H1 (cell line): Measurements from ENCODE around the gene GALC. TPM values are rescaled to one million over a fixed set of nuclear protein-coding genes. Genes with fewer than 3 reads are reported as not detected.

Experiments used
- CTCF ChIA-PET: fragments of 300-600 bp; sonication (Branson Sonifier 250); formaldehyde crosslinking; loops from one replicate; lab custom pipeline; 2021; ENCODE audit not compliant: partially characterized antibody; lab: Charles Lee
- POLR2A ChIA-PET: fragments of 300-600 bp; sonication (Branson Sonifier 250); formaldehyde crosslinking; loops from one replicate; lab custom pipeline; 2021; ENCODE audit warnings: inconsistent platforms; ENCODE audit not compliant: partially characterized antibody; lab: Charles Lee
- DNase-seq, 2 experiments: peaks; one replicate each; pipeline versions ENCODE4 v3.0.0 to v3.0.0-alpha.2; 2010 to 2022; ENCODE audit warnings: low spot score in 2 of 2, low read depth in 1 of 2, mixed read lengths in 1 of 2
- FAIRE-seq: peaks from 2 replicates; lab custom pipeline; 2011; peaks lifted over from hg19 to GRCh38; lab: Jason Lieb, UNC
- H2AFZ ChIP-seq: 2 replicates; pipeline ENCODE4 v1.8.1; 2012; ENCODE audit warnings: low read length, inconsistent platforms
- H2AK5ac ChIP-seq: 2 replicates; pipeline ENCODE4 v1.6.1; 2013; ENCODE audit warnings: low read depth, low read length
- H2BK120ac ChIP-seq: replicated peaks from 2 replicates; pipeline ENCODE3; 2013; ENCODE audit warnings: low read depth, low read length, inconsistent platforms
- H2BK12ac ChIP-seq: 2 replicates; pipeline ENCODE4 v1.6.1; 2013; ENCODE audit warnings: low read depth, low read length
- H2BK15ac ChIP-seq: 2 replicates; pipeline ENCODE4 v1.6.1; 2013; ENCODE audit warnings: low read length
- H2BK20ac ChIP-seq: 2 replicates; pipeline ENCODE4 v1.6.1; 2013; ENCODE audit warnings: low read length
- H2BK5ac ChIP-seq: 2 replicates; pipeline ENCODE4 v1.6.1; 2013; ENCODE audit warnings: low read depth, low read length
- H3K14ac ChIP-seq: 2 replicates; pipeline ENCODE4 v1.6.1; 2013; ENCODE audit warnings: inconsistent platforms; ENCODE audit not compliant: insufficient read length
- H3K18ac ChIP-seq: 2 replicates; pipeline ENCODE4 v1.6.1; 2013; ENCODE audit warnings: low read length; ENCODE audit errors: extremely low read depth
- H3K23ac ChIP-seq: 2 replicates; pipeline ENCODE4 v1.6.1; 2013; ENCODE audit warnings: inconsistent platforms; ENCODE audit not compliant: insufficient read length
- H3K23me2 ChIP-seq: 2 replicates; pipeline ENCODE4 v1.6.1; 2013; ENCODE audit warnings: low read depth, low read length
- H3K27ac ChIP-seq: 2 replicates; pipeline ENCODE4 v1.6.1; 2011; ENCODE audit warnings: low read depth, low read length, inconsistent platforms
- H3K27me3 ChIP-seq, 4 experiments: replicated peaks in 1 of 4; 1 replicate in 1 of 4; 2 replicates in 3 of 4; pipeline versions ENCODE4 v1.6.1 to v1.8.1; 2011 to 2013; ENCODE audit warnings: low read length in 3 of 4, mild to moderate bottlenecking in 3 of 4, inconsistent platforms in 2 of 4, mixed read lengths in 2 of 4, moderate library complexity in 1 of 4; ENCODE audit not compliant: control insufficient read depth in 3 of 4, insufficient read depth in 3 of 4; ENCODE audit errors: extremely low read depth in 1 of 4
- H3K36me3 ChIP-seq, 4 experiments: 2 replicates each; pipeline versions ENCODE4 v1.6.1 to v1.8.1; 2011 to 2013; ENCODE audit warnings: mild to moderate bottlenecking in 4 of 4, low read length in 3 of 4, moderate library complexity in 2 of 4, control low read depth in 1 of 4, inconsistent platforms in 1 of 4; ENCODE audit not compliant: insufficient read depth in 4 of 4, control insufficient read depth in 2 of 4
- H3K4ac ChIP-seq: replicated peaks from 2 replicates; pipeline ENCODE3; 2013; ENCODE audit warnings: low read length, low read depth, mixed read lengths, inconsistent platforms; ENCODE audit not compliant: insufficient read length
- H3K4me1 ChIP-seq, 4 experiments: replicated peaks in 1 of 4; 1 replicate in 1 of 4; 2 replicates in 3 of 4; pipeline versions ENCODE4 v1.6.1 to v1.8.1; 2011 to 2013; ENCODE audit warnings: low read length in 3 of 4, inconsistent platforms in 2 of 4, mixed read lengths in 1 of 4; ENCODE audit not compliant: insufficient read depth in 4 of 4, control insufficient read depth in 3 of 4
- H3K4me2 ChIP-seq, 2 experiments: 2 replicates each; pipeline versions ENCODE4 v1.6.1 to v1.8.1; 2011 to 2013; ENCODE audit warnings: low read depth in 2 of 2, low read length in 2 of 2, control low read depth in 1 of 2, inconsistent platforms in 1 of 2, mild to moderate bottlenecking in 1 of 2; ENCODE audit not compliant: insufficient read depth in 1 of 2
- H3K4me3 ChIP-seq, 4 experiments: fragments of 200-600, 300-600 bp in 1 of 4; sonication (generic), shearing (Covaris generic), sonication (Bioruptor Twin) in 1 of 4; 2 replicates each; pipeline versions ENCODE4 v1.5.1 to v1.8.1; 2011 to 2016; ENCODE audit warnings: low read length in 4 of 4, low read depth in 3 of 4, control low read depth in 2 of 4, inconsistent platforms in 2 of 4, mild to moderate bottlenecking in 2 of 4, mixed read lengths in 1 of 4, moderate library complexity in 1 of 4; ENCODE audit not compliant: insufficient read depth in 2 of 4; ENCODE audit errors: extremely low read depth in 1 of 4
- H3K56ac ChIP-seq: replicated peaks from 2 replicates; pipeline ENCODE3; 2013; ENCODE audit warnings: low read depth, mild to moderate bottlenecking, mixed read lengths, low read length, inconsistent platforms; ENCODE audit not compliant: insufficient read length
- H3K79me1 ChIP-seq: 2 replicates; pipeline ENCODE4 v1.6.1; 2013; ENCODE audit warnings: low read depth, low read length, control low read depth
- H3K79me2 ChIP-seq, 2 experiments: 2 replicates each; pipeline versions ENCODE4 v1.6.1 to v1.8.1; 2012 to 2013; ENCODE audit warnings: low read length in 2 of 2, mild to moderate bottlenecking in 2 of 2, inconsistent platforms in 1 of 2; ENCODE audit not compliant: insufficient read depth in 2 of 2, control insufficient read depth in 1 of 2
- H3K9ac ChIP-seq, 4 experiments: replicated peaks in 1 of 4; 1 replicate in 1 of 4; 2 replicates in 3 of 4; pipeline versions ENCODE4 v1.6.1 to v1.8.1; 2011 to 2013; ENCODE audit warnings: low read depth in 3 of 4, low read length in 3 of 4, control low read depth in 2 of 4, mild to moderate bottlenecking in 2 of 4, moderate library complexity in 2 of 4, inconsistent platforms in 1 of 4; ENCODE audit errors: extremely low read depth in 1 of 4
- H3K9me3 ChIP-seq, 2 experiments: 2 replicates each; pipeline versions ENCODE4 v1.6.1 to v1.8.1; 2012 to 2013; ENCODE audit warnings: mild to moderate bottlenecking in 2 of 2, moderate library complexity in 2 of 2, control low read depth in 1 of 2, inconsistent platforms in 1 of 2, low read depth in 1 of 2, low read length in 1 of 2, mixed read lengths in 1 of 2; ENCODE audit not compliant: insufficient read depth in 2 of 2
- H4K20me1 ChIP-seq, 2 experiments: replicated peaks in 1 of 2; 2 replicates each; pipeline versions ENCODE3 to v1.8.1; 2011 to 2013; ENCODE audit warnings: inconsistent platforms in 2 of 2, low read length in 2 of 2, mild to moderate bottlenecking in 1 of 2; ENCODE audit not compliant: insufficient read depth in 2 of 2, control insufficient read depth in 1 of 2
- H4K5ac ChIP-seq: 2 replicates; pipeline ENCODE4 v1.6.1; 2013; ENCODE audit warnings: low read length, low read depth, mixed read lengths, inconsistent platforms; ENCODE audit not compliant: insufficient read length
- H4K8ac ChIP-seq: 2 replicates; pipeline ENCODE4 v1.8.0; 2013; ENCODE audit warnings: mild to moderate bottlenecking, moderate library complexity, low read length, inconsistent platforms; ENCODE audit not compliant: insufficient read depth; ENCODE audit errors: extremely low read depth
- H4K91ac ChIP-seq: replicated peaks from 2 replicates; pipeline ENCODE3; 2013; ENCODE audit warnings: low read length, mixed read lengths, inconsistent platforms; ENCODE audit not compliant: insufficient read length
- BCL11A ChIP-seq, 2 experiments: IDR thresholded peaks; one replicate each; pipeline ENCODE4 v1.6.1; 2011; ENCODE audit warnings: low read depth in 2 of 2, low read length in 2 of 2, mild to moderate bottlenecking in 2 of 2
- EZH2 ChIP-seq: fragments of 200-600 bp; sonication (generic); IDR thresholded peaks from 2 replicates; pipeline ENCODE4 v1.7.1; 2012; ENCODE audit warnings: low read depth, mild to moderate bottlenecking, moderate library complexity, low read length, inconsistent platforms; ENCODE audit not compliant: severe bottlenecking
- GABPA ChIP-seq: IDR thresholded peaks from 2 replicates; pipeline ENCODE4 v1.6.1; 2011; ENCODE audit warnings: mild to moderate bottlenecking, low read length, moderate library complexity, borderline replicate concordance; ENCODE audit not compliant: insufficient read depth
- JUN ChIP-seq: IDR thresholded peaks from 2 replicates; pipeline ENCODE4 v1.6.1; 2011; ENCODE audit warnings: low read depth, mild to moderate bottlenecking, improper control_type of control experiment, low read length
- MAX ChIP-seq: IDR thresholded peaks from 2 replicates; pipeline ENCODE4 v1.6.1; 2012; ENCODE audit warnings: inconsistent platforms
- NANOG ChIP-seq: IDR thresholded peaks from 2 replicates; pipeline ENCODE4 v1.6.1; 2011; ENCODE audit warnings: low read length, low read depth, mild to moderate bottlenecking, inconsistent platforms; ENCODE audit not compliant: insufficient read depth, poor library complexity, severe bottlenecking
- POLR2AphosphoS5 ChIP-seq: IDR thresholded peaks from 2 replicates; pipeline ENCODE4 v1.6.1; 2011; ENCODE audit warnings: low read depth, low read length
- RXRA ChIP-seq: IDR thresholded peaks from 2 replicates; pipeline ENCODE4 v1.6.1; 2011; ENCODE audit warnings: low read depth, mild to moderate bottlenecking, low read length, moderate library complexity; ENCODE audit not compliant: insufficient read depth
- SIX5 ChIP-seq: IDR thresholded peaks from 2 replicates; pipeline ENCODE4 v1.6.1; 2011; ENCODE audit warnings: mild to moderate bottlenecking, low read depth, low read length
- TAF1 ChIP-seq: IDR thresholded peaks from 2 replicates; pipeline ENCODE4 v1.6.1; 2011; ENCODE audit warnings: mild to moderate bottlenecking, low read depth, low read length
- TCF12 ChIP-seq: IDR thresholded peaks from 2 replicates; pipeline ENCODE4 v1.6.1; 2011; ENCODE audit warnings: low read depth, mild to moderate bottlenecking, low read length
- WGBS, 2 experiments: shearing (Covaris generic) in 1 of 2; methylation state at CpG; one replicate each; pipeline versions ENCODE4 v1.1.6 to v1.1.7; 2013 to 2015; ENCODE audit warnings: low lambda C conversion rate in 2 of 2, mixed read lengths in 2 of 2, inconsistent platforms in 1 of 2, low coverage in 1 of 2, missing lambda C conversion rate in 1 of 2; ENCODE audit not compliant: insufficient replicate concordance in 2 of 2, insufficient coverage in 1 of 2, insufficient read length in 1 of 2; ENCODE audit errors: extremely low coverage in 1 of 2, missing lambda C conversion rate in 1 of 2; 5-methylcytosine and 5-hydroxymethylcytosine counted together
- polyA plus RNA-seq, 7 experiments: library from polyadenylated mRNA; depleted of rRNA in 3 of 7; stranded (reverse) in 5 of 7; unstranded in 2 of 7; fragments of >200 nt in 5 of 7; fragments of 200-250 nt in 2 of 7; gene quantifications; 1 replicate in 5 of 7; 2 replicates in 1 of 7; 4 replicates in 1 of 7; pipeline versions ENCODE4 v1.2.1 to v1.2.3, GENCODE V29; 2011 to 2013; ENCODE audit warnings: missing spikeins in 2 of 7, mixed read lengths in 2 of 7
- total RNA-seq: library from RNA; stranded (reverse); fragmentation: NEBNext Ultra II Directional; extraction: Animal tissue kit (Norgen Biotek cat#: 25700); gene quantifications from 2 replicates; pipeline ENCODE4 v1.2.1, GENCODE V29; 2021
- TF ChIP-seq, protein P1 (sequence below): IDR thresholded peaks from 2 replicates; pipeline ENCODE4 v1.6.1; 2012; ENCODE audit warnings: inconsistent platforms

GALC gene
- total and polyA plus RNA-seq, 2 of the 8 experiments (the other 6 are each of a cell fraction or from before 2014, with no cell fraction given): 6.1 to 12.3 TPM

GRCh38 chr14:87994974-87995373 lies 2.0 kb upstream of the GALC start:
- Histone ChIP-seq H3K9me3 (no peaks in the 10 kb centered on the region), H3K27me3 (no peaks in the 10 kb centered on the region), H3K18ac (no peak overlapping the region), H3K36me3 (no peaks in the 10 kb centered on the region), H3K27ac (no peak overlapping the region), H2BK12ac (no peak overlapping the region), H4K20me1 (no peaks in the 10 kb centered on the region), H3K4me1 (peaks cover 0 to 3% (median 0%) of the 10 kb centered on the region in 4 experiments; a peak in 3 of 7 replicates), H3K23me2 (peaks cover 8% of the 10 kb centered on the region; the same call in 1 of the 2 replicates), H3K4me2 (no peak overlapping the region), H2BK120ac (no peak overlapping the region), H3K79me1 (no peaks in the 10 kb centered on the region), H3K4ac (no peak overlapping the region), H4K91ac (no peak overlapping the region), H3K23ac (no peak overlapping the region), H4K8ac (no peak overlapping the region), H2BK20ac (no peak overlapping the region), H2AK5ac (no peak overlapping the region), H3K4me3 (no peak overlapping the region), H3K56ac (no peak overlapping the region), H4K5ac (no peak overlapping the region), H3K9ac (no peak overlapping the region), H2BK15ac (no peak overlapping the region), H3K79me2 (no peaks in the 10 kb centered on the region), H2BK5ac (no peak overlapping the region), H2AFZ (no peak overlapping the region), H3K14ac (no peak overlapping the region)
- no peak for DNase-seq
- POLR2A ChIA-PET: no interaction called here
- no peak for FAIRE-seq
- CTCF ChIA-PET: interaction anchor here (1.2 to 1.5 kb wide), 3 partner anchors 19 to 194 kb away, joined by 3 to 6 read pairs (median 5); no protein-coding TSS in a partner anchor
- WGBS, 2 experiments: 94% methylated on average over 6 of the region's 6 CpGs; no CpG with 5 or more reads in 1 of the 2 experiments
- no peak for TF ChIP-seq SIX5
- TF ChIP-seq NANOG: no peak
- no peak for TF ChIP-seq GABPA
- TF ChIP-seq JUN: no peak
- TF ChIP-seq BCL11A (IDR thresholded peaks at IDR 0.05; ENCODE audit: low read depth in 2 of 2, low read length in 2 of 2): no peak
- TF ChIP-seq POLR2AphosphoS5: no peak
- TF ChIP-seq TCF12: no peak
- TF ChIP-seq MAX: no peak
- TF ChIP-seq, protein P1, sequence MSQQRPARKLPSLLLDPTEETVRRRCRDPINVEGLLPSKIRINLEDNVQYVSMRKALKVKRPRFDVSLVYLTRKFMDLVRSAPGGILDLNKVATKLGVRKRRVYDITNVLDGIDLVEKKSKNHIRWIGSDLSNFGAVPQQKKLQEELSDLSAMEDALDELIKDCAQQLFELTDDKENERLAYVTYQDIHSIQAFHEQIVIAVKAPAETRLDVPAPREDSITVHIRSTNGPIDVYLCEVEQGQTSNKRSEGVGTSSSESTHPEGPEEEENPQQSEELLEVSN: no peak
- no peak for TF ChIP-seq RXRA
- TF ChIP-seq EZH2: no peak
- TF ChIP-seq TAF1: no peak
